Brain microvascular endothelial cell (primary cell): ENCODE measurements around the gene SFTPB.

Experiments used
- DNase-seq: peaks from one replicate; pipeline ENCODE4 v3.0.0-alpha.2; 2020
- H3K27ac ChIP-seq: fragments of 250-450 bp; sonication (Bioruptor Pico); 2 replicates; pipeline ENCODE4 v1.5.1; 2020; ENCODE audit warnings: mild to moderate bottlenecking, moderate library complexity
- H3K27me3 ChIP-seq: fragments of 250-450 bp; sonication (Bioruptor Pico); replicated peaks from 2 replicates; pipeline ENCODE4 v1.5.1; 2020; ENCODE audit warnings: mild to moderate bottlenecking
- H3K36me3 ChIP-seq: fragments of 250-450 bp; sonication (Bioruptor Pico); replicated peaks from 2 replicates; pipeline ENCODE4 v1.5.1; 2020; ENCODE audit warnings: mild to moderate bottlenecking
- H3K4me3 ChIP-seq: 2 replicates; pipeline ENCODE4 v1.5.1; 2011; ENCODE audit warnings: low read depth, mild to moderate bottlenecking, control low read depth, low read length, moderate library complexity
- in situ Hi-C: cut with HindIII; loops from 2 replicates; pipeline ENCODE4 v1.10.0; 2017; ENCODE audit warnings: low sequenced_read_pairs, low pct_ligation_motif_present
- TF ChIP-seq, protein P1 (sequence below): IDR thresholded peaks from 2 replicates; pipeline ENCODE4 v1.5.1; 2011; ENCODE audit warnings: low read depth, mild to moderate bottlenecking, moderate library complexity, low read length, control low read depth, inconsistent platforms; ENCODE audit errors: missing control alignments

SFTPB gene

DNA sequence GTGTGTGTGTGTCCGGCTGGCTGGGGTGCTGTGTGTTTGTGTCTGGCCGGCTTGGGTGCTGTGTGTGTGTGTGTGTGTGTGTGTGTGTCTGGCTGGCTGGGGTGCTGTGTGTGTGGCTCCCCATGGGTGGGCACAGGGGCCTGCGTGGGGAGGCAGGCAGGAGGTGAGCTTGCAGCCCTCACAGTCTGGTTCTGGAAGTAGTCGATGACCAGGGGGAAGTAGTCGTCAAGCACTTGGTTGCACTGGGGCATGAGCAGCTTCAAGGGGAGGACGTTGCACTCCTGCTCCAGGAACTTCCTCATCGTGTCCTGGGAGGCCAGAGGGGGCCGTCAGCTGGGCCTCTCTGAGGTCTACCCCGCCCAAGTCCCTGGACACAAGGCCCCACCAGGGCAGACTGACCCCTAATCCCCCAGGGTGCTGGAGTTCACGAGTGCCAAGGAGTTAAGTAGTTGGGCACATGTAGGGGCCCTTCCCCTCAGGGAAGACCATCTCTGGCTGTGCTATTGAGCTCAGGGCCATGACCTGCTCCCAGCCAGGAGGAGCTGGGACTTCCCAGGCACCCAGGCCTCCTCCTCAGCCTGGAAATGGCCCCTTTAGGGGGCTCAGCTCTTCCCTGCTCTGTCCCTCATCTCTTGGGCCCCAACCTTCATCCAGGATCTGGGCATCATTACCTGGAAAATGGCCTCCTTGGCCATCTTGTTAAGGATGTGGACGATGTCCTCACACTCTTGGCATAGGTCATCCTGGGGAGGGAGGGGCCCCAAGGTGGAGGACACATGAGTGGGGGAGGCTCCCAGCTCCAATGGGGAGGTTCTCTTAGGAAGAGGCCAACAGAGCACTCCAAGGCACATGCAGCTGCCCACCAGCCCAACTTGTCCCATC lies 1.3 kb downstream of the SFTPB start:
- H3K36me3 ChIP-seq, result no peaks in the 10 kb centered on the region
- in situ Hi-C loops, result no loop called here

DNA sequence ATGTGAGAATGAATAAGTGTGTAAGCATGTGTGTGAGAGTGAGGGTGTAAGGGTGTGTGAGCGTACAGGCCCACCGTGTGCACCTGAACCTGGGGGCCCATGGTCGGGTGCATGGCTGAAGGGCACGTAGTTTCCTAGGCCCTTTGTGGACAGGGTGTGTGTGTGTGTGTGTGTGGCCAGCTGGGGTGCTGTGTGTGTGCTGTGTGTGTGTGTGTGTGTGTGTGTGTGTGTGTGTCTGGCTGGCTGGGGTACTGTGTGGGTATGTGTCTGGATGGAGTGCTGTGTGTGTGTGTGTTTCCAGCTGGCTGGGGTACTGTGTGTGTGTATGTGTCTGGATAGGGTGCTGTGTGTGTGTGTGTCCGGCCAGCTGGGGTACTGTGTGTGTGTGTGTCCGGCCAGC lies 2.0 kb downstream of the SFTPB start:
- Histone ChIP-seq H3K4me3 (no peak overlapping the region), H3K27me3 (no peaks in the 10 kb centered on the region), H3K27ac (no peak overlapping the region), H3K36me3 (no peaks in the 10 kb centered on the region)
- no peak for DNase-seq
- TF ChIP-seq, protein P1, sequence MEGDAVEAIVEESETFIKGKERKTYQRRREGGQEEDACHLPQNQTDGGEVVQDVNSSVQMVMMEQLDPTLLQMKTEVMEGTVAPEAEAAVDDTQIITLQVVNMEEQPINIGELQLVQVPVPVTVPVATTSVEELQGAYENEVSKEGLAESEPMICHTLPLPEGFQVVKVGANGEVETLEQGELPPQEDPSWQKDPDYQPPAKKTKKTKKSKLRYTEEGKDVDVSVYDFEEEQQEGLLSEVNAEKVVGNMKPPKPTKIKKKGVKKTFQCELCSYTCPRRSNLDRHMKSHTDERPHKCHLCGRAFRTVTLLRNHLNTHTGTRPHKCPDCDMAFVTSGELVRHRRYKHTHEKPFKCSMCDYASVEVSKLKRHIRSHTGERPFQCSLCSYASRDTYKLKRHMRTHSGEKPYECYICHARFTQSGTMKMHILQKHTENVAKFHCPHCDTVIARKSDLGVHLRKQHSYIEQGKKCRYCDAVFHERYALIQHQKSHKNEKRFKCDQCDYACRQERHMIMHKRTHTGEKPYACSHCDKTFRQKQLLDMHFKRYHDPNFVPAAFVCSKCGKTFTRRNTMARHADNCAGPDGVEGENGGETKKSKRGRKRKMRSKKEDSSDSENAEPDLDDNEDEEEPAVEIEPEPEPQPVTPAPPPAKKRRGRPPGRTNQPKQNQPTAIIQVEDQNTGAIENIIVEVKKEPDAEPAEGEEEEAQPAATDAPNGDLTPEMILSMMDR, result no peak
- in situ Hi-C loops, result no loop called here

More for the DNA sequence above, 1.3 kb downstream of the SFTPB start:
- TF ChIP-seq, protein P1, result no peak
- Histone ChIP-seq H3K4me3 (no peak overlapping the region), H3K27me3 (no peaks in the 10 kb centered on the region), H3K27ac (no peak overlapping the region)
- no peak for DNase-seq

DNA sequence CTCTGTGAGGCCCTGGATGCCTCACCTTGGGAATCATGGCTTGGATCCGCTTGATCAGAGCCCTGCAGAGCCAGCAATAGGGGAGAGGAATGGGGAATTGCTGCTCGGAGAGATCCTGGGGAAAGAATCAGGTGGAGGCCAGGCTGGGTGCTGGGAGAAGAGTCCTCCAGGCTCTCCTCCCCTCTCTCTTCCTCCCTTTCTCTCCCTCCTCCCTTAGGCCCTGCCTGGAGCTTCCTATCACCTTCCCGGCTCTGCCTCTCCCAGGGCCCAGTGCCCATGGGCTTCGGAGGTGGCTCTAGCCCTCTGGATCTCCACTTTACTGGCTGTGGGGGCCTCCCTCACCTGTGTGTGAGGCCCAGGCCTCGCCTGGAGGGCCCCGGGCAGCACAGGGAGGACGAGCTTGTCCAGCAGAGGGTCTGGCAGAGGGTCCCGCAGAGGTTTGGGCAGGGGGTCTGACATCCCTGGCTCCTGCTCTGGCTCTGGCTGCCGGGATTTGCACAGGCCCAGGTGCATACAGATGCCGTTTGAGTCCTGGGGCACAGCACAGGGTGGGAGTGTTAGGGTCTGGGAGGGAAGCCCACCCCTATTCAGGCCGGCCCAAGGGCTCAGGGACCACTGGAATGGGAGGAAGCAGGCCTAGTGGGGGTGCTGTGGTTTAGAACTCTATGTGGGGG lies 2.6 kb downstream of the SFTPB start:
- H3K36me3 ChIP-seq, result no peaks in the 10 kb centered on the region
- no peak overlapping the region for H3K4me3 ChIP-seq
- TF ChIP-seq, protein P1, result no peak
- no peak for DNase-seq
- H3K27ac ChIP-seq, result no peak overlapping the region
- no peaks in the 10 kb centered on the region for H3K27me3 ChIP-seq
- in situ Hi-C loops, result no loop called here

DNA sequence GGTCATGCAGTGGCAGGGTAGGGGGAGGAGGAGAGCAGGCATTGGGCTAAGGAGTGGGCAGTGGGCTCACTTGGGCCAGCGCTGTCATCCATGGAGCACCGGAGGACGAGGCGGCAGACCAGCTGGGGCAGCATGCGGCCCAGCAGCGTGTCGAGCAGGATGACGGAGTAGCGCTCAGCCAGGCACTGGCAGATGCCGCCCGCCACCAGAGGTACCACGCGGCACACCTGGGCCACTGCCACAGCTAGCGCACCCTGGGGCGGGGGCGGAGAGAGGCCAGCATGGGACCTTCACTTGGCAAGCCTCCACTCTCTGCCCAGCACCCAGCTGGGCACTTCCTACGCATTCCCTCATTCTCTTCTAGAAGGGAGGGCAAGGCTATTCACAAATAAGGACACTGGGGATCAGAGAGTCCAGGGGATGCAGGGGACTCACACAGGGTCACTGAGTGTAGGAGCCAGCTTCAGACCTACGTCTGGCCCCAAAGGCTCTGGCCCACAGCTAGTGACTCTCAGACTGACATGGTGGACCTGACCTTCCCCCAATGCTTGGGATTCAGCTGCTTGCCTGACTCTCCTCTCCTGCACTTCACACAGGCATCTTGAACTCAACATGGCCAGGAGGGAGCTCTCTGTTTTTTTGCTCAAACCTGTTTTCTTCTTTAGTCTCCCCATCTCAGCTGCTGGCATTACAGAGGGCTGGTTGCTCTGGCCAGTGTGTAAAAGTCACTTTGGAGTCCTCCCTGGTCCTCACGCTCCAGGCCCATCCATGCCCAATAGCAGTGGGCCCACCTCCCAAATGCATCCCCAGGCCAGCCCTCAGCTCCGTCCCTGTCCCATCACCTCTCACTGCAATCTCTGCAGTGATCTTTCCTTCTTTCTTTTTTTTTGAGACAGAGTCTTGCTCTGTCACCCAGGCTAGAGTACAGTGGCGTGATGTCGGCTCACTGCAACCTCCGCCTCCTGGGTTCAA lies 4.1 kb downstream of the SFTPB start:
- no peak for DNase-seq
- in situ Hi-C loops, result no loop called here
- Histone ChIP-seq H3K27ac (no peak overlapping the region), H3K27me3 (no peaks in the 10 kb centered on the region), H3K36me3 (no peaks in the 10 kb centered on the region), H3K4me3 (no peak overlapping the region)
- TF ChIP-seq, protein P1, result no peak

DNA sequence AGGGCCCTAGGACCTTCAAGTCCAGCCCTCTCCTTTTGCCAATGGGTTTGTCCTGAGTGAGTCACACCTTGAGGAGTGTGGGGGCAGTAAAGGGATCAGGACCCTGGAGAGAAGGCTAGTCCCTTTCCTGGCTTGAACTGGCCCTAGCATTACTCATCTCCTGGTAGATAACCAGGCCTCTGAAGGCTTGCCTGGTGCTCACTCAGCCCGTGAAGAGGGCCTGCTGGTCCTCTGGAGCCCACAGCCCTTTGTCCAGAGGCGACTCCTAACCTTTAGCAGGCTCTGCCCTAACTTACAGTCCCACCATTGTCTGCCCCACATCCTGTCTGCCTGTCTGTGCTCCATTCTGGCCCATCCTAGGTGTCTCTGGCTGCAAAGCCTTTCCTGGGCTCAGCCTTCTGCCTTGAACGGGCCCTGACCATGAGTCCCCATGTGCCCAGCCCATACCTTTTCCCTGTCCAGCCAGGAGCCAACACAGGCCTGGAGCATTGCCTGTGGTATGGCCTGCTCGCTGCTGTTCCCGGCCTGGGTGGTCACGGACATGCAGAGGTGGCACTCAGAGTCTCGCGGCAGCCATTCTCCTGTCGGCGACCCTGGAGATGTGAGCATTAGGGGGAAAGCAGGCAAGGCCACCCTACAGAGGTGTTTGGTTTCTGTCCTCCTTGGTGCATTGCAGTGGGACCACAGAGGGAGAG lies 5.0 kb downstream of the SFTPB start:
- Histone ChIP-seq H3K4me3 (no peak overlapping the region), H3K36me3 (no peaks in the 10 kb centered on the region), H3K27ac (no peak overlapping the region), H3K27me3 (no peaks in the 10 kb centered on the region)
- TF ChIP-seq, protein P1, result no peak
- DNase-seq, result peak; percentile 83
- in situ Hi-C loops, result no loop called here
